Ureter (tissue), 1 donor: Measurements from ENCODE around the gene LAMA1. TPM values are rescaled to one million over a fixed set of nuclear protein-coding genes. Genes with fewer than 3 reads are reported as not detected.
"Not testable (repeated sequence)": the region's sequence is repeated elsewhere in the genome, so short reads cannot be mapped to it uniquely, and the experiment has no call there.

ENCODE experiments used
- DNase-seq: peaks from one replicate; pipeline ENCODE4 v3.0.0-alpha.2; 2020; ENCODE audit warnings: low spot score
- total RNA-seq: library from RNA; stranded (reverse); gene quantifications from one replicate; pipeline ENCODE4 v1.2.4, GENCODE V29; 2023
- donor health status: DM: yes; HTN: yes; CAD: no.

LAMA1 gene
- total RNA-seq, 1 donor from 2014 or later: 2.7 TPM

DNA sequence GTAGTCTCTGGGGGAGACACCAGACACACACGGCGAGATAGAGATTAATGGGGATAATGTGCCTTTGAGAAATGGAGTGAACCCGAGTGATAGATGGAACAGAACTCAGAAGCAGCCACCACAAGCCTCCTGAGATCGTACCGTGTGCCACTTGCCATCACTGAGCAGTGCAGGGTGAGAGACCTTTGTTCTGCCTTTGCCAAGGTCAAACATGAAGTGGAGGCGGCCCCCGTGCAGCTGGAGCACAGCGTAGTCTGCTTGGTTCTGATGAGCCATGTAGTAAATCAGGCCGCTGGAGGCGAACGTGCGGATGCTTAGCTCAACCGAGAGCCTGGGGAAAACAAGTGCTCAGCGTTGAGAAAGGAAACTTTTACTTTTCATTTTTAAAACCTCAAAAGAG is 167.0 kb downstream of the LAMA1 start:
- no peak for DNase-seq

DNA sequence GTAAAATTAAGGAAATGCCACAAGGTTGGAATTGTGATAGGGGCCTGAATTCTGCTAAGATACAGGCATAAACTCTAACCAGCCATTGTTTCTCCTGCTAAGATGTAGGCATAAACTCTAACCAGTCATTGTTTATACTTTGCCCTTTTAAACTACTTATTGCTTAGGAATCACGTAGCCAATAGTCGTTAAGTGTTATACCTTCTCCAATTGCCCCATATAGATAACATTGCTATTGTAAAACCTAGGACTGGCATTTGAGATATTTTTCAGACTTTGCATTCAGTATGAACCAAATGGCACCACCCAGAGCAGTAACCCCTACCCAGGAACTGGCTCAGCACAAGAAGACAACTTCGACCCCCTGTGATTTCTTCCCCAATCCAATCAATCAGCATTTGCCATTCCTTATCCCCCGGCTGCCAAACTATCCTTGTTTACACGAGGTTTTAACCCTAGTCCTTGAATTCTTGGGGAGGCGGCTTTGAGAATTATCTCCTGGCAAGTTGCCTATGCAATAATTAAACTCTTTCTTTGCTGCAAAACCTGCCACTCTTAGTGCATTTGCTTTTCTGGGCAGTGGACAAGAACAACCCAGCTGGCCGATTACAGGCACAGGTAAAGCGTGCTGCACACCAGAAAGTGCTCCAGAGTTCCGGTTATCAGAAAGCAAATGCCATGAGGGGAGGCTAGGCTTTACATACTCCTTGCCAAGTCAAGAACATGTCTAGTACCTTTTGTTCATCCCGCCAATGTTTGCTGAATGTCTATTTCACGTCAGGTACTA is 167.6 kb downstream of the LAMA1 start:
- no peak for DNase-seq

DNA sequence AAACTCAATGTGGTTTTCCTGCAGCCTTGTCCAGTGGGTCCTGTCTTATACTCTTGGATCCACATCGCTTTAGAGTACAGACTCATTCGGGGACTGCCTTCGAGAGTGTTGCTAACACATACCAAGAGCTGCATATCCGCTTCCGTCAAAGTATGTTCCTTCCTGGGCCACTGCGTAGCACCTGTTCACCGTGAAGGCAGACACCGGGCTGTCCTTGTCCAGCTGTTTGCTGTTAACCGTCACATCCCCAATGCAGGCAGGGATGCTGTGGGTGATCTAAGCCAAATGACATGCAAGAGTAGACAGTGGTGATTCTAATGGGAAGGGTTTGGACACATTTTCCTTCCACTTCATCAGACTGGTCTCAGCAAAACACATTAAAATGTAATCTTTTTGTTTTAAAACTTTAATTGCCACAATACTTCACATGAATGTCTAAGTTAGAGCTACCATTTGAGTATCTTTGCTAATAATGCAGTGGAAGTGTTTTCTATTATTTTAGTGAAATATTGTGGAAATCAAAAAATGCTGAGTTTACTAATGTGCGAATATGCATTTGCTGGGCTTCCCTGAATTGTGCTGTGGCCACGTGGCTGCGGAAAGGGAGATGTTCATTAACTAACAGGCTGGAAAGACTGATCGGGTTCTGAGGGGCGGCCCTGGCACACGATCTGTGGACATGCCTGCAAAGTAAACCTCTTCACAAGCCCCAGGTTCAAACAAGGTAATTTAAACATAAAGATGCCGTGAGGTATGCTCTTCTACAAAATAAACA is 169.1 kb downstream of the LAMA1 start:
- DNase-seq: no peak

DNA sequence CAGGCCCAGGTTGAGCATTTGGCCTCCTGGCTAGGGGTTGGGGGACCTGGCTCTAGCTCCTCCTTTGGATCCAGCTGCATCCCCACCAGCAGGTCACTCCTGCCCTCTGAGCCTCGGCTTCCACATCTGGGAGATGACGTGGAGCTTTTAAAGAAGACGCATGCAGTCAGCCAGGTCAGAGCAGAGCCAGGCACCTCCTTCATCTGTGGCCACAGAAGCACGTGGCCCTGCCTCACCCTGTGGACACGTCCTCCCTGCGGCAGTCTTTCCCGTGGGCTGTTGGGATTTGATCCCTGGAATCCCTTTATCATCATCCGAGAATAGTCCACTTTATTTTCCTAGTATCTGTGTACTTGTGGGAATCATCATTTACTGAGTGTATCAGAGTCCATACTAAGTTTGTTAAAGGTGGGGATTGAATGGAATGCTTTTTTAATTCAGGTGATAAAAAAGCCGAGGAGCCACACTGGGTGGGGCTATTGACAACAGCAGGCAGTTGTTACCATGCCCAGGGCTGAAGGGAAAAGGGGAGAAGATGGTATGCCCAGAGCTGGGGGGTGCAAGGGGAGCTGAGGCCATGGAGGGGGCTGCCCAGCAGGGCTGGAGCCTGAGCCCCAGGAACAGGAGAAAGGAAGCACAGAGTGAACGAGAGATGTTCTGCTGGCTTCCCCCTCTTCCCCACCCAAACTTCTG is 170.1 kb downstream of the LAMA1 start:
- no peak for DNase-seq

DNA sequence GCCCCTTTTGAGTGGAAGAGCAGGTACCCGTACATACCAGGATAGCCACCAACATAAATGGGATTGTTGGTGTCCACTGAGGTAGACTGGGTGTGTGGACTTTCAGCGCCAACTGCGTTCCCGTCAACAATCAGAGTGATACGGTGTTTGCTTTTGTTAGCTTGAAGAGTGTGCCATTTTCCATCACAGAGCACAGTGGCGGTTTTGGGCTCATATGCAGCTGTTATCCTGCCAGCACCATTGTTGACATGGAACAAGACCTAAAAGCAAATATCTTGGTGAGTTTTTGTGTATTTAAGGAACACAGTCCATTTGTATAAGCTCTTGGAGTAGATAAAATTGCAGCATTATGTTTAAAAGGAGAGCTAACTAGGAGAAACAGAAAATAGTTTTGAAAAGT is 174.5 kb downstream of the LAMA1 start:
- DNase-seq: no peak

DNA sequence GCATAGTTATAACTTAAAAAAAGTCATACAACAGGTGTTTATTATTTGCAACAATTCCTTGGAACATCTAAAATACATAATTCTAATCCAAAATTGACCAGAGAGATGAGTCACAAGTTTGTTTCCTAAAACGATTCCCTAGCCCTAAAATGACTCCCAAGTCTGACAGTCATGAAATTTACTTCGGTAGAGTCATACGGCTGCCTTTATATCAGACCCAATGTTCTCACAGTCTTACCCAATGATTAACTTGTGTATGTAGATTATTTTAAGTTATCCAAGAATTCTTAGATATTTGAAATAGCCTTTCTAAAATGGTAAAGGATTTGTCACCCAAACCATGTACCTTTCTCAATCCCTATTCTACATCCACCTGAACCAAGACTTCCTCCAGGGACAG is 174.9 kb downstream of the LAMA1 start:
- DNase-seq: no peak

DNA sequence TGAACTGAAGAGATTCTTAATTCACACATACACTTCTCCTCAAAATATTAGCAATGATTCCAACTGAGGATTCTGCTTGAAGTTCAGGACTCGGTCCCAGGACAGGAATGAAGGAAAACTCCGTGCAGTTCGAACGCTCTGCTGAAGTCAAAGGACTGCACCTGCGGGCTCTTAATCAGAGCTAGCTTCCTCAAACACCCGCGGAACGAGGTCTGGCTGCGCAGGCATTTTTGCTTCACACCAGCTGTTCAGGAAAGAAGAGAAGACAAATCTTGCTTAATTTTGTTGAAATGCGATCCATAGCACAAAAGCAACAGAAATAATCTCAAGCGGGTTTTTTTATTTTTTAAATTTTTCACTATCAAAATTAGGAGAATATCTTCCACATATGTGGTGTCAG is 175.6 kb downstream of the LAMA1 start:
- no peak for DNase-seq

DNA sequence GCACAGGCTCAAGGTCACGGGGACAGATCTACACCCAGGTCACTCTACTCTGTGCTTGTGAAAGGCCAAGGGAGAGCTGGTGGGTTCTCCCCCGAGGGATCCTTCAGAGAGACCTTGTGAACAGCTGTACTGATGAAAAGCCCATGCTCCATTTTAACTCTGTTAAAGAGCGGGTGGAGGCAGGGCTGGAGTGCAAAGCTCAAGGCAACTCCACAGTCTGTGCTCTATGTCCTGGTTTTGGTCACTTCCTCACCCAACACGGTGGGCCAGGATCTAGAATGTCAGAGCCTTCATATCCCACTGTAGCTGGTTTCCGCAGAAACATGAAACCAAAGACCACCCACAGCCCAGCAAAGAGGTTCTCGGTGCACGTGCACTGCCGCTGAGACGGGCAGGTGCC is 177.1 kb downstream of the LAMA1 start:
- DNase-seq: no peak

DNA sequence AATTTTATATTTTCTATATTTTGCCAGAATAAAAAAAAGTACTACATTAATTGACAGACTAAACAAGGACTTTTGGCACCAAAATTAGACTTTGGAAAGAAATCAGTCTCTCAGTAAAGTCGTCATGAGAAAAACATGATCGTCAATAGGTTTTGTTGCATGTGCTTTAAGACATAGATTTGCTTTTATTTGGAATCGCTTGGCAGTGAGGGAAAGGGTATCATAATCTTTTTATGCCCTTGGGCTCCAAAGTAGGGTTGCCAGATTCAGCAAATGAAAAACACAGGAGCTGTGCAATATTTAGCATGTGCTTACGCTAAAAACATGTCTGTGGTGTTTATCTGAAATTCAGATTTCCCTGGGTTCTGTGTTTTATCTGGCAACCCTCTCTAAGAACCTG is 177.6 kb downstream of the LAMA1 start:
- no peak for DNase-seq

DNA sequence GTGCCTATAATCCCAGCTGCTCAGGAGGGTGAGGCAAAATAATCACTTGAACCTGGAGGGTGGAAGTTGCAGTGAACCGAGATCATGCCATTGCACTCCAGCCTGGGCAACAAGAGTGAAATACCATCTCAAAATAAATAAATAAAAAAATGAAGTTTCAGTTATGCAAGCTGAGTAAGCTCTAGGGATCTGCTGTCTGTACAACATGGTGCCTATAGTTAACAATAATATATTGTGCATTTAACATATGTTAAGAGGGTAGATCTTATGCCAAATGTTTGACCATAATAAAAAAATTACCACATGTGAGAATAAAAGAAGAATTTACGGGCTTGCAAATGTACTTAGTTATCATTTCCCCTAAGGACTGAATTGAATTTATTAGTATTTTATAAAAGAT is 179.2 kb downstream of the LAMA1 start:
- not testable (repeated sequence) for DNase-seq

DNA sequence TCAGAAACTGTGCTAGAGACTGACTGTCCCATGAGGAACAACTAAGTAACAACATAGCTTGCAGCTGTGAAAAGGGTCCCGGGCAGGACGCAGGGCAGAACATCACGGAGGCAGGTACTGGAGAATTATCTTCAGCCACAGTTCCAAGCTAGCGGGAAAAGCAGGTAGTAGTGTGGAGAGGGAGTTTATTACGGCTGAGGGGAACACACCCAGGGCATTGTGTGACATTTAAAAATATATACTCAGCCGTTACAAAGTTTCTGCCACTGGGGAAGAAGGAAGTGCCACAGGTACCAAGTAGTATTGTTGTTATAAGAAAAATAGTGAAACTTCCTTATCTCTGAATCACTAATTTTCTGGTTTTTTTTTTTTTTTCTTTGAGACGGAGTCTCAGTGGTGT is 179.6 kb downstream of the LAMA1 start:
- DNase-seq: no peak

DNA sequence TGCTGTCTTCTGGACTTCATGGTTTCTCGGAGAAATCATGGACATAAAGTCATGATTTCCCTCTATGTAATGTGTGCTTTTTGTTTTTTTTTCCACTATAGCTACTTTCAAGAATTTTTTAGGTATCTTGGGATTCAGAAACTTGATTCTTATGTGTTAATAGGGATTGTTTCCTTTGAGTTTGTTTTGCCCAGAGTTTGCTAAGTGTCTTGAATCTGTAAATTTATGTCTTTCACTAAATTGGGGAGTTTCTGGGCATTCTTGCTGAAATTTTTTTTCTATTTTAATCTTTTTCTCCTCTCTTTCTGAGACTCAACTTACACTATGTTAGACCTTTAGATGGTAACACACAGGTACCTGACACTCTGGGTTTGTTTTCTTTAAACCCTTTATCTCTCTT is 182.7 kb downstream of the LAMA1 start:
- DNase-seq: no peak

DNA sequence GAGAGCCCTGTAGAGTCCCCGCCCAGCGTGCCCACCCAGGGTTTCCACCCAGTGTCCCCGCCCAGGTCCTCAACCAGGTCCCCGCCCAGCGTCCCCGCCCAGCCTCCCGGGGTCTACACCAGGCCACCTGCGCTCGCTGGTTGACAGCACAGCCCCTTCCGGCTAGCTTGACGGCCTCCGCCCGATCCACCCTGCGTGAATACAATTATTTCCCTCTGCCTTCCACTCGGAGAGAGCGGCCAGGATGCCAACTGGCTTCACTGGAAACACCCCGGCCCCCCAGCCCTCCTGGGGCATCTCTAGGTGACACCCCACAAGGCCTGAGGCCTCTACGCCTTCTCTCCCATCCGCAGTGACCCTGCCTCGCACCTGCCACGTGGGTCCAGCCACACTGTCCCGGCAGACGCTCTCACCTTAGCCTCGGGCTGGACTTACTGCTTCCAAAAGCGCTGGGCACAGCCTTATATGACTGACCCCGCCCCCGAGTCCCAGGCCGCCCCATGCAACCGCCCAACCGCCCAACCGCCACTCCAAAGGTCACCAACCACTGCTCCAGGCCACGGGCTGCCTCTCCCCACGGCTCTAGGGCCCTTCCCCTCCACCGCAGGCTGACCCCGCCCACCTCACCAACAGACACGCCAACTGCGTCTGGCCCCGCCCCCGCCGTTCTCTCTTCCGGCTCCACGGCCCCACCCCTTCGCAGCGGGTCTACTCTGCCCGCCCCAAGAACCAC is 188.1 kb downstream of the LAMA1 start:
- DNase-seq: no peak

DNA sequence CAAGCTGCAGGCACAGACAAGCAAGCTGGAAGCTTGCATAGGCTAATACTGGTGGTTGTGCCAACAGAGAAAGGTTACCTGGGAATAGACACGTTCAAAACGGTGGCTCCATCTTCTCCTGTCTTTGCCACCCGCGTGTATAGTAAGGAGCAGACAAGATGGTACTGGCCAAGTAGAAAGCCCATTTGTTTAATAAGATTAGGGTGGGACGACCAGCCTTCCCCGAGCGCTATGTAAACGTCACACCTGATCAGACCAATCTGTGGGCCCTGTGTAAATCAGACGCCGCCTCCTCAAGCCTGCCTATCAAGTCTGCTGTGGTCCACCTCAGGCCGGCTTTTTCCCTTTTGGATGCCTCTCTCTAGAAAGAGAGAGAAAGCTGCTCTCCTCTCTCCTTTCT is 189.2 kb downstream of the LAMA1 start:
- DNase-seq: no peak

DNA sequence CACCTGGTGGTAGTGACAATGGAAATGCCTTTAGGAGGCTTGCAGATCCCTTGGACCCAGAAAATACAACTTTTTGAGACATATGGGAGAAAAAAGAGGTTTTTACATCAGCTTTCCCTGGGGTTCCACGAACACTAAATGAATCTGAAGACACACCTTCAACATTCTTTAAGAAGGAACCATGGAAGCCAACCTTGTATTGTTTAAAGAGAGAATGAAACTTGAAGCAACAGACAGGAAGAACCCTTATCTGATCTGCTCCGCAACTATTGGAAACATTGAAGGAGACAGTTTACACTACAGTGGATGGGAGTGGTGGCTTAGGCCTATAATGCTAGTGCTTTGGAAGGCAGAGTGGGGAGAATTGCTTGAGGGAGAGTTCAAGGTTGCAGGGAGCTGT is 190.4 kb downstream of the LAMA1 start:
- DNase-seq: no peak

DNA sequence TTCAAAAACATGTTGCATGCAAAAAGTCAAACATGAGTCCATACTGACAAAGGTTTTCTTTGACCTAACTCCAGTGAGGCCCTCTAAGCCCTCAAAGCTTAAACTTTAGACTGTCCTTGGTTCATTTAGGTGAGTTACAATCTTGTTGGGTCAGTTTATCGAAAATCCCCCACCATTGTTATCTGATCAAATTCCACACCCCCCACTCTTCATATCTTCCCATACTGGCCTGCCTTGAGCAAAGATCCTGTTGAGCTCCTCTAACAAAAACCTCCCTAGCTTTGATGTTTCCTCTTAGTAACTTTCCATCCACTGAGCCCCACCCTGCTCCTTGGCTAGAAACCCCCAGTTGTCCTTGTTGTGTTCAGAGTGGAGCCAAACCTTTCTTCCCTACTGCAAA is 194.4 kb downstream of the LAMA1 start:
- DNase-seq: no peak

DNA sequence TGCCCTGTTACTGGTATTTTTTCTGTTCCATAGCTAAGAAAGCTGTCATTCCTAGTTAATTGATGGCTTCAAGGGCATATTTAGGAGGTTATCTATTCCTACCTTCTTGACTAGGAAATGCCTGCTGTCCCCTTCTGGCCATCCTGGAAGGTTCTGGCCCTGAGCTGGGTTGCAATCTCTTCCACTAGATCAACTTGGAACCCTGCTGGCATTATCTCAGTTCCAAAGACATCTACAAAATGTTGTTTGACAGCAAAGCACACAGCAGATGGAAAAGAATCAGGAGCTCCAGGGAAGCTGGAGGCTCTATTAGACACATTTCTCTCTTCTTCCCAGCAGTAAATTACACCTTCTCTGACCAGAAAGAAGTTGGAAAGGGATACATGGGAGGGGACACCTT is 196.0 kb downstream of the LAMA1 start:
- DNase-seq: no peak

DNA sequence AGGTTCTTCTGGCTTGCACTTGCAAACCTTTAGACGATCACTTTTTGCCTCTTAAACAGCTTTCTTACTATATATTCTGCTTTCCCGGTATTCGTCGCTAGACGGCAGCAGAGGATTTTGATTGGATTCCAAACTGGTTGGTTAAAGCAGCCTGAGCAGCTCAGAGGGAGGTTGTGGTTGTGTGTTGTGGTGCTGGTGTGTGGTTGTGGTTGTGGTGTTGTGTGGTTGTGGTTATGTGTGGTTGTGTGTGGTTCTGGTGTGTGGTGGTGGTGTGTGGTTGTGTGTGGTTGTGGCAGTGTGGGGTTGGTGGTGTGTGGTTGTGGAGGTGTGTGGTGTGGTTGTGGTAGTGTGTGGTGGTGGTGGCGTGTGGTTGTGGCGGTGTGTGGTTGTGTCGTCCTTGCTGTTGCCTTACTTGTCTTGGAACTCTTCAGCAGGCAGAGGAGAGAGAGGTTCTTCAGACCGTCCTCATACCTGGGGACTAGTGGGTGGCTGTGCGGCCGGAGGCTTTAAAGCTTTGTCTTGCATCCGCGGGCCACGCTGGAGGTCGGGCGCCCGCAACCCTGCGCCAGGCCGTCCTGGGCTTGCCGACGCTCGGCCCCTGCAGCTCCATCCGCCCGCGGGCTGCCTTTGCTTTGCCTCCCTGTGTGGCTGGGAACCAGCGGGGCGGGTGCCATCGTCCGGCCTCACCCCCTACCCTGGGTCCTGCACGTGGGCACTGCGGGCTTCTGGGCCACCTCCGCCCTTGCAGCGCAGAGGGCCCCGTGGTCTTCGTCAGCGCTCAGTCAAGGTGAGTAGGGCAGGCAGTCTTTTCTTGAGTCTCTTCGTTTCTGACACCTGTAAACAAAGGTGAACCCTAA is 197.3 kb downstream of the LAMA1 start:
- DNase-seq: peak; percentile 64

DNA sequence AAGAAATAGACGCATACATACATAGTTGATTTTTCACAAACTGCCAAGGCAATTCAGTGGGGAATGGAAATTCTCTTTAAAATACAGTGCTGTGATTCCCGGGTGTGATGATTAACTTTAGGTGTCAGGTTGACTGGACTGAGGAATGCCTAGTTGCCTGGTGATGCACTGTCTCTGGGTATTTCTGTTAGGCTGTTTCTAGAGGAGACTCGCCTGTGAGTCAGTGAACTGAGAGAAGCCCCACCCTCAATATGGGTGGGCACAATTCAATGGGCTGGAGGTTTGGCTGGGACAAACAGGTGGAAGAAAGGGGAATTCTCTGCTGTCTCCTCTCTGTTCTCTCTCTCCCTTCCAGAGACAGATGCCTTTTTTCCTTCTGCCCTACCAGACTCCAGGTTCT is 200.5 kb downstream of the LAMA1 start:
- no peak for DNase-seq

DNA sequence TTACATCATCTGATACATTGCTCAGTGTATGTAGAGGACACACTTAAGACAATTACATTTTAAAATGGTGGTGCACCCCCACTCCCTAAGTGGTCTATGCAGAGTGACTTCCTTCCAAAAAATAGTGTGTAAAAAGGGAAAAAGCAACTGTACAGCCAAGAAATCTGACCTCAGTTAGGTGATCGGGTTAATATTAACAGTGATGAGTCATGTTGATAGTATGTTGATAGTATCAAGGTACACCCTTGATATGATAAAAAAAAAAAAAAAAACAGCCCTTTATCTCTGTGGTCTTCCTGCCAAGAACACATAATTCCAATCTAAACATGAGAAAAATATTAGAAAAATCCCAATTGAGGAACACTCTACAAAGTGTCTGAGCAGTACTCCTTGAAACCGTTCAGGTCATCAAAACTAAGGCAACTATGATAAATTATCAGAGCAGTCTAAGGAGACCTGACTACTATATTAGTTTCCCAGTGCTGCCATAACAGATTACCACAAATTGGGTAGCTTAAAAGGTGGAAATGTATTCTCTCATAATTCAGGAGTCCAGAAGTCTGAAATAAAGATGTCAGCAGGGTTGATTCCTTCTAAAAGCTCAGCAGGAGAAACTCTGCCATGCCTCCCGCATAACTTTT is 216.2 kb downstream of the LAMA1 start:
- DNase-seq: no peak

DNA sequence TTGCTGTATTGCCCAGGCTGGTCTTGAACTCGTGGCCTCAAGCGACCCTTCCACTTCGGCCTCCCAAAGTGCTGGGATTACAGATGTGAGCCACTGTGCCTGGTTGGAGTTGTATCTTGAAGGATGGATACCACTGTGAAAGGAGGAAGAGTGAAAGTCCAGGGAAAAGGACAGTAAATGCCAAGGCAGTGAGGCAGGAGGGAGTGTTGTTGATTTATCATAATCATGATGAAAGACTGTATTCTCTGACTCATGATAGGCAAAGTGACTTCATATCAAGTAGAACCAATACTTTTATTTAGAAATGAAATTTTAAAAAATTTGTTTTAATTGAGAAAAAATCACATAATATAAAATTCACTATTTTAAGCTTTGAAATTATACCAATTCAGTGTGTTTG is 225.8 kb downstream of the LAMA1 start:
- no peak for DNase-seq
